Activated CD8-positive, alpha-beta T cell treated with anti-CD3 and anti-CD28 coated beads for 36 hours (primary cell): Measurements from ENCODE around the gene UBE2D1. TPM values are rescaled to one million over a fixed set of nuclear protein-coding genes. Genes with fewer than 3 reads are reported as not detected.

Source experiments
- ATAC-seq: fragments of 200-7000 bp; cut with Tn5 transposase; one replicate; pipeline ENCODE4 v1.10.0; 2021; ENCODE audit warnings: mild to moderate bottlenecking, moderate library complexity
- CTCF ChIA-PET: fragments of 350-600 bp; sonication (Branson Sonifier 250); formaldehyde crosslinking; loops from one replicate; lab custom pipeline; 2021; ENCODE audit warnings: antibody characterized with exemption; lab: Charles Lee
- POLR2A ChIA-PET: fragments of 350-600 bp; sonication (Branson Sonifier 250); formaldehyde crosslinking; loops from one replicate; lab custom pipeline; 2021; ENCODE audit warnings: antibody characterized with exemption; lab: Charles Lee
- DNase-seq: peaks from one replicate; pipeline ENCODE4 v3.0.0-alpha.2; 2020
- H3K27ac Mint-ChIP-seq: one replicate; pipeline ENCODE4 v1.8.0; 2021; ENCODE audit warnings: mild to moderate bottlenecking, mixed read lengths
- H3K27me3 Mint-ChIP-seq: one replicate; pipeline ENCODE4 v1.8.0; 2021; ENCODE audit warnings: mixed read lengths
- H3K36me3 Mint-ChIP-seq: one replicate; pipeline ENCODE4 v1.8.0; 2021; ENCODE audit warnings: low read depth, mixed read lengths
- H3K4me1 Mint-ChIP-seq: one replicate; pipeline ENCODE4 v1.8.0; 2021; ENCODE audit warnings: low read depth, mixed read lengths
- H3K4me3 Mint-ChIP-seq: one replicate; pipeline ENCODE4 v1.8.0; 2021; ENCODE audit warnings: mild to moderate bottlenecking, moderate library complexity, mixed read lengths
- H3K9me3 Mint-ChIP-seq: one replicate; pipeline ENCODE4 v1.8.0; 2021; ENCODE audit warnings: mixed read lengths
- intact Hi-C: fragments of 100-400 bp; cut with micrococcal nuclease; formaldehyde crosslinking; loops from one replicate; pipeline ENCODE4 v1.10.0; 2022
- total RNA-seq, 2 experiments: library from RNA; stranded (reverse); gene quantifications; one replicate each; pipeline ENCODE4 v1.2.3, GENCODE V29; 2021
- TF ChIP-seq, protein P1 (sequence below): fragments of 200-600 bp; IDR thresholded peaks from one replicate; pipeline ENCODE4 v1.8.0; 2022; ENCODE audit warnings: antibody characterized with exemption, mild to moderate bottlenecking

The UBE2D1 gene
- total RNA-seq, 2 experiments from 2014 or later, result 12.1 to 12.8 TPM

DNA sequence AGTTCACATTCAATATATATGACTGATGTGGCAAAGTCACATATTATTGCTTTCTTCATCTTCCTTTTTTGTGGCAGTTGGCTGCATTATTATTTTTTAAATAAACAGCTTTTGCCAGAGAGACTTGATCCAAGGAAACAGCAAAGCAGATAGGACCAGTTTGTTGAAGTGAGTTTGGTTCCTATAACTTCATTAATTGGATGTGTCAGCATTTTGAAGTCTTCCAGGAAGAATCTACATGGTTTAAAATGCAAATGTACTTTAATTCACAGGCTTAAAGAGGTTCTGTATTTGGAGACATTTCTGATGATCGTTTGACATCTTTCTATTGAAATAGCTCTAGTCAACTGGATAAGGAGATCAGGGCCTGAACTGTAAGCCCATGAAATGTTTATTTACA is 13.2 kb downstream of the UBE2D1 start:
- TF ChIP-seq, protein P1, sequence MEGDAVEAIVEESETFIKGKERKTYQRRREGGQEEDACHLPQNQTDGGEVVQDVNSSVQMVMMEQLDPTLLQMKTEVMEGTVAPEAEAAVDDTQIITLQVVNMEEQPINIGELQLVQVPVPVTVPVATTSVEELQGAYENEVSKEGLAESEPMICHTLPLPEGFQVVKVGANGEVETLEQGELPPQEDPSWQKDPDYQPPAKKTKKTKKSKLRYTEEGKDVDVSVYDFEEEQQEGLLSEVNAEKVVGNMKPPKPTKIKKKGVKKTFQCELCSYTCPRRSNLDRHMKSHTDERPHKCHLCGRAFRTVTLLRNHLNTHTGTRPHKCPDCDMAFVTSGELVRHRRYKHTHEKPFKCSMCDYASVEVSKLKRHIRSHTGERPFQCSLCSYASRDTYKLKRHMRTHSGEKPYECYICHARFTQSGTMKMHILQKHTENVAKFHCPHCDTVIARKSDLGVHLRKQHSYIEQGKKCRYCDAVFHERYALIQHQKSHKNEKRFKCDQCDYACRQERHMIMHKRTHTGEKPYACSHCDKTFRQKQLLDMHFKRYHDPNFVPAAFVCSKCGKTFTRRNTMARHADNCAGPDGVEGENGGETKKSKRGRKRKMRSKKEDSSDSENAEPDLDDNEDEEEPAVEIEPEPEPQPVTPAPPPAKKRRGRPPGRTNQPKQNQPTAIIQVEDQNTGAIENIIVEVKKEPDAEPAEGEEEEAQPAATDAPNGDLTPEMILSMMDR, result no peak
- Mint-ChIP-seq H3K27ac (no peak overlapping the region), H3K4me1 (peaks cover 38% of the 10 kb centered on the region), H3K27me3 (no peaks in the 10 kb centered on the region), H3K36me3 (peaks cover 11% of the 10 kb centered on the region), H3K4me3 (no peak overlapping the region), H3K9me3 (no peaks in the 10 kb centered on the region)
- ChIA-PET POLR2A (interaction anchor here (1.2 kb wide), 1 partner anchor 11 kb away, joined by 3 read pairs; no protein-coding TSS in a partner anchor), CTCF (interaction anchor here (1.2 kb wide), 1 partner anchor 48 kb away, joined by 5 read pairs; no protein-coding TSS in a partner anchor)
- DNase-seq (no peak), ATAC-seq (no peak)
- intact Hi-C loops, result no loop called here

- ChIA-PET CTCF (interaction anchor here (1.2 kb wide), 1 partner anchor 16 kb away, joined by 4 read pairs; no protein-coding TSS in a partner anchor), POLR2A (no interaction called here)
- no peak overlapping the region for H3K4me3 Mint-ChIP-seq
- DNase-seq, result no peak
- no peaks in the 10 kb centered on the region for H3K27me3 Mint-ChIP-seq
- peaks cover 11% of the 10 kb centered on the region for H3K36me3 Mint-ChIP-seq
- peaks cover 36% of the 10 kb centered on the region for H3K4me1 Mint-ChIP-seq
- no peaks in the 10 kb centered on the region for H3K9me3 Mint-ChIP-seq
- ATAC-seq, result no peak
- intact Hi-C loops, result no loop called here
- H3K27ac Mint-ChIP-seq, result no peak overlapping the region
- TF ChIP-seq, protein P1, result no peak
Measured at GRCh38 chr10:58348571-58349033, 13.8 kb downstream of the UBE2D1 start.

DNA sequence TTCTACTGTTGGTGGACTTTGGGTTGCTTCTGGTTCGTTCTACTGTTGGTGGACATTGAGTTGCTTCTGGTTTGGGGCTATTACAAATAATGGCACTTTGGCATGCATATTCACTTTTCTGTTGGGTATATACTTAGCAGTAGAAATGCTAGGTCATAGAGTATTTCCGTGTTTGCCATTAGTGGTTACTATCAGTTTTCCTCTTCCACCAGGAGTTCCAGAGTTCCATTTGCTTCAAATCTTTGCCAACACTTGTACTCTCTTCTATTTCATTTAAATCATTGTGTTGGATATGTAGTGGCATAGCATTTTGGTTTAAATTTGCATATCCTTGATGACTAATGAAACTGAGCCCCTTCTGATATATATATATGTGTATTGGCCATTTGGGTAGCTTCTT is 15.2 kb downstream of the UBE2D1 start:
- ChIA-PET POLR2A (interaction anchor here (0.8 kb wide), 1 partner anchor 15 kb away, joined by 3 read pairs; no protein-coding TSS in a partner anchor), CTCF (no interaction called here)
- DNase-seq (no peak), ATAC-seq (no peak)
- Mint-ChIP-seq H3K27me3 (no peaks in the 10 kb centered on the region), H3K9me3 (no peaks in the 10 kb centered on the region), H3K4me1 (peaks cover 36% of the 10 kb centered on the region), H3K27ac (no peak overlapping the region), H3K4me3 (no peak overlapping the region), H3K36me3 (peaks cover 11% of the 10 kb centered on the region)
- TF ChIP-seq, protein P1, result no peak
- intact Hi-C loops, result no loop called here

- Mint-ChIP-seq H3K4me1 (peaks cover 40% of the 10 kb centered on the region), H3K36me3 (peaks cover 8% of the 10 kb centered on the region), H3K9me3 (no peaks in the 10 kb centered on the region), H3K27ac (no peak overlapping the region), H3K27me3 (no peaks in the 10 kb centered on the region), H3K4me3 (no peak overlapping the region)
- ChIA-PET CTCF (no interaction called here), POLR2A (no interaction called here)
- TF ChIP-seq, protein P1, result no peak
- DNase-seq, result no peak
- no peak for ATAC-seq
- intact Hi-C loops, result no loop called here
Measured at GRCh38 chr10:58350619-58351323, 16.0 kb downstream of the UBE2D1 start.
